Ovary (tissue), 9 donors: Measurements from ENCODE around the gene KRTAP1-1. TPM values are rescaled to one million over a fixed set of nuclear protein-coding genes. Genes with fewer than 3 reads are reported as not detected.

Experiments used
- DNase-seq, 5 donors: peaks; one replicate each; pipeline ENCODE4 v3.0.0-alpha.2; 2019 to 2020
- H3K27ac ChIP-seq, 2 donors: fragments of 200-600 bp; one replicate each; pipeline versions ENCODE4 v1.5.1 to v1.8.0; 2019 to 2022
- H3K27me3 ChIP-seq: fragments of 200-600 bp; one replicate; pipeline ENCODE4 v1.8.0; 2022
- H3K36me3 ChIP-seq: fragments of 200-600 bp; sonication (generic); one replicate; pipeline ENCODE4 v1.5.1; 2019
- H3K4me1 ChIP-seq: one replicate; pipeline ENCODE4 v1.8.1; 2013; ENCODE audit warnings: mild to moderate bottlenecking, moderate library complexity; ENCODE audit not compliant: insufficient read depth
- H3K4me3 ChIP-seq: fragments of 200-600 bp; sonication (generic); one replicate; pipeline ENCODE4 v1.5.1; 2017
- H3K9me3 ChIP-seq, 2 donors: fragments of 200-600 bp in 1 of 2; sonication (generic) in 1 of 2; one replicate each; pipeline versions ENCODE4 v1.5.1 to v1.8.1; 2013 to 2019; ENCODE audit warnings: mild to moderate bottlenecking in 1 of 2, moderate library complexity in 1 of 2
- EP300 ChIP-seq: sonication (generic); formaldehyde crosslinking; IDR thresholded peaks from one replicate; pipeline ENCODE4 v1.6.1; 2017; ENCODE audit warnings: antibody characterized with exemption
- POLR2A ChIP-seq: fragments of 450-650 bp; IDR thresholded peaks from one replicate; pipeline ENCODE4 v1.6.1; 2017; ENCODE audit warnings: antibody characterized with exemption, mild to moderate bottlenecking, moderate library complexity
- WGBS, 3 donors: extraction: QIAGEN DNeasy Blood & Tissue Kit in 1 of 3; methylation state at CpG; one replicate each; pipeline versions ENCODE4 v1.1.5 to v1.1.7; 2013 to 2017; 5-methylcytosine and 5-hydroxymethylcytosine counted together
- intact Hi-C, 4 donors: fragments of 100-400 bp; cut with DNase I; formaldehyde crosslinking; loops; one replicate each; pipeline versions ENCODE4 v1.11.0 to v1.15.1; 2022 to 2023
- polyA plus RNA-seq, 2 donors: library from polyadenylated mRNA; stranded (reverse); fragments of 200-250 nt in 1 of 2; fragments of 350-450 nt in 1 of 2; fragmentation: Illumina TruSeq in 1 of 2; extraction: RNeasy Lipid Tissue Mini Kit (QIAGEN cat#74804) in 1 of 2; gene quantifications; one replicate each; pipeline ENCODE4 v1.2.3, GENCODE V29; 2013 to 2014
- total RNA-seq, 7 donors: library from RNA; depleted of rRNA in 2 of 7; stranded (reverse); fragments of >200 nt in 2 of 7; fragmentation: NEBNext Ultra II Directional in 3 of 7; extraction: Animal tissue kit (Norgen Biotek cat#: 25700) in 3 of 7; gene quantifications; one replicate each; pipeline versions ENCODE4 v1.1.0 to v1.2.4, GENCODE V29; 2016 to 2023
- TF ChIP-seq, protein P1 (sequence below), 3 donors: fragments of 450-650 bp in 2 of 3; fragments of 200-600 bp in 1 of 3; IDR thresholded peaks; one replicate each; pipeline versions ENCODE4 v1.5.1 to v1.8.0; 2016 to 2022; ENCODE audit warnings: antibody characterized with exemption in 3 of 3, mild to moderate bottlenecking in 1 of 3
- donor health status: DM: no; HTN: no; CAD: no; lungs with moderate emphysema.
- donor health status: DM: no; HTN: no; CAD: no.
- donor health status: Bipolar disorder and iron deficiency.
- donor health status: DM: yes; HTN: yes; CAD: no.
- donor health status: DM: no; HTN: no; CAD: no.
- donor health status: DM: yes; HTN: yes; CAD: no.

Gene KRTAP1-1
- total and polyA plus RNA-seq, 9 donors, result not detected

DNA sequence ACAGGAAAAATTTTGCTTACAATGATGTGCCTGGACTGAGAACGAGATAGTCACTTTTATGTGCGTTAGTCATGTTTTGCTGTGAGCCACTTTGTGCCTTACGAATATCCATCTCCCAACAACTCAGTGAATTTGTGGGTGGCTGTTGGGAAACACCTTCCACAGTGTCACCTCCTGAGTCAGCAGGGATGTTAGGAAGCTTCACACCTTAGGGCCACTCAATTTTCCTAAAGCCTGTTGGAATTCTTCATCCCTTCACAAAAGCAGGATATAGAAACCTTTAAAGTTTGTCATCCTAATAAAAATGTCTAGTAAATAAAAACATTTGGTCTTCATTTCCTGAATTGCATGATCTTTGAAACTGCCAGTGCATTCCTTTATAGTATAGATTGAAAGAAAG lies 28.1 kb downstream of the KRTAP1-1 start:
- WGBS, 3 donors, result 74 to 85% (median 83%) methylated on average over 3 of the region's 3 CpGs

DNA sequence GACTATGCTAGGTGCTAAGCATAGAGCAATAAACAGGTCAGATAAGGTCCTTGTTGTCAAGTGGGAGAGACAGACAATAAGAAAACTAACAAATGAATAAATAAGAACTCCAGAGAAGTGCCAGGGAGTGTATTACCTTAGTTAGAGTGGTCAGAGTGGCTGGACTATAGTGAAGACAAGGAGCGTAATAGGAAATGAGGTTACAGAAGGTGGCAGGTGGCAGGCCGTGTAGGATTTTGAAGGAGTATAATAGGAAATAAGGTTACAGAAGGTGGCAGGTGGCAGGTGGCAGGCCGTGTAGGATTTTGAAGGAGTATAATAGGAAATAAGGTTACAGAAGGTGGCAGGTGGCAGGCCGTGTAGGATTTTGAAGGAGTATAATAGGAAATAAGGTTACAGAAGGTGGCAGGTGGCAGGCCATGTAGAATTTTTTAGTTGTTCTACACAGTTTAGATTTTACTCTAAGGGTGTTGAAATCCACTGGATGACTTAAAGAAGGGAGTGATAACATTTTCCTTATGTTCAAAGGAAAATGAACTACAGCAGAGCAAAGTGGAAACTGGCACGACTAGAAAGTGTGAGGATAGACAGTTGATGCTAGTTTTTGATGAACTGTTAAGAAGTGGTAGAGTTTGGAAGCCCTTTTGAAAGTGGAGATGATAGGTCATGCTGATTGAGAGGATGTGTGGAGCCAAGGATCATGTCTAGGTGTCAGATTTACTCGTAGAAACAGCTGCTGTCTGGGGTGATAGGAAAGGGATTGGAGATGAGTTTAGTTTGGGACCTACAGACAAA lies 28.7 kb downstream of the KRTAP1-1 start:
- Histone ChIP-seq H3K27me3 (no peaks in the 10 kb centered on the region), H3K36me3 (no peaks in the 10 kb centered on the region), H3K4me1 (no peaks in the 10 kb centered on the region), H3K27ac (no peak overlapping the region), H3K4me3 (no peak overlapping the region), H3K9me3 (no peaks in the 10 kb centered on the region)
- 72 to 76% (median 74%) methylated on average over 6 of the region's 6 CpGs for WGBS, 3 donors
- intact Hi-C loops, result no loop called here
- DNase-seq, result no peak
- TF ChIP-seq POLR2A (no peak), EP300 (no peak)
- TF ChIP-seq, protein P1, sequence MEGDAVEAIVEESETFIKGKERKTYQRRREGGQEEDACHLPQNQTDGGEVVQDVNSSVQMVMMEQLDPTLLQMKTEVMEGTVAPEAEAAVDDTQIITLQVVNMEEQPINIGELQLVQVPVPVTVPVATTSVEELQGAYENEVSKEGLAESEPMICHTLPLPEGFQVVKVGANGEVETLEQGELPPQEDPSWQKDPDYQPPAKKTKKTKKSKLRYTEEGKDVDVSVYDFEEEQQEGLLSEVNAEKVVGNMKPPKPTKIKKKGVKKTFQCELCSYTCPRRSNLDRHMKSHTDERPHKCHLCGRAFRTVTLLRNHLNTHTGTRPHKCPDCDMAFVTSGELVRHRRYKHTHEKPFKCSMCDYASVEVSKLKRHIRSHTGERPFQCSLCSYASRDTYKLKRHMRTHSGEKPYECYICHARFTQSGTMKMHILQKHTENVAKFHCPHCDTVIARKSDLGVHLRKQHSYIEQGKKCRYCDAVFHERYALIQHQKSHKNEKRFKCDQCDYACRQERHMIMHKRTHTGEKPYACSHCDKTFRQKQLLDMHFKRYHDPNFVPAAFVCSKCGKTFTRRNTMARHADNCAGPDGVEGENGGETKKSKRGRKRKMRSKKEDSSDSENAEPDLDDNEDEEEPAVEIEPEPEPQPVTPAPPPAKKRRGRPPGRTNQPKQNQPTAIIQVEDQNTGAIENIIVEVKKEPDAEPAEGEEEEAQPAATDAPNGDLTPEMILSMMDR (IDR thresholded peaks at IDR 0.05), result no peak

More for the DNA sequence above, 28.1 kb downstream of the KRTAP1-1 start:
- TF ChIP-seq, protein P1 (IDR thresholded peaks at IDR 0.05), result no peak
- TF ChIP-seq POLR2A (no peak), EP300 (no peak)
- Histone ChIP-seq H3K4me3 (no peak overlapping the region), H3K4me1 (no peaks in the 10 kb centered on the region), H3K36me3 (no peaks in the 10 kb centered on the region), H3K27ac (no peak overlapping the region), H3K9me3 (no peaks in the 10 kb centered on the region), H3K27me3 (no peaks in the 10 kb centered on the region)
- DNase-seq, result no peak
- intact Hi-C loops, result no loop called here

DNA sequence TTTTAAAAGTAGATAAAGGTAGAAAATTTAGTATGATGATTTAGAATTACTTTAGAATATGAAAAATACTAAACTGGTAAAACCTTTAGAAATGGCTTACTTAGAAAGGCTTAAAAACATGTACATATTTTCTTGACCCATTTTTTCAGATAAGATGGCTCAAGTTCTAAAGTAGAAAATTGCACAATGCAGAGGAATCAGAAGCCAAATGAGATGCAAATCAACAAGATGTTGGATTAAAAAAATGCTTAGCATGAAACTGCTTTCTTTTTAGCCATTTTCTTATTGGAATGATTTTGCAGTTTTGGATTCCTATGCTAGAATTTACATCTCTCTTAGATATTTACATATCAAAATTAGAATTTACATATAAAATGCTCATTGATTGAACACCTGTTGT lies 30.8 kb downstream of the KRTAP1-1 start:
- no peaks in the 10 kb centered on the region for H3K27me3 ChIP-seq
- no peaks in the 10 kb centered on the region for H3K4me1 ChIP-seq
- no peak for TF ChIP-seq EP300
- no peak for TF ChIP-seq POLR2A
- TF ChIP-seq, protein P1 (IDR thresholded peaks at IDR 0.05), result no peak
- no peak overlapping the region for H3K27ac ChIP-seq
- H3K4me3 ChIP-seq, result no peak overlapping the region
- intact Hi-C loops, result no loop called here
- no peak for DNase-seq
- no peaks in the 10 kb centered on the region for H3K9me3 ChIP-seq
- no peaks in the 10 kb centered on the region for H3K36me3 ChIP-seq

DNA sequence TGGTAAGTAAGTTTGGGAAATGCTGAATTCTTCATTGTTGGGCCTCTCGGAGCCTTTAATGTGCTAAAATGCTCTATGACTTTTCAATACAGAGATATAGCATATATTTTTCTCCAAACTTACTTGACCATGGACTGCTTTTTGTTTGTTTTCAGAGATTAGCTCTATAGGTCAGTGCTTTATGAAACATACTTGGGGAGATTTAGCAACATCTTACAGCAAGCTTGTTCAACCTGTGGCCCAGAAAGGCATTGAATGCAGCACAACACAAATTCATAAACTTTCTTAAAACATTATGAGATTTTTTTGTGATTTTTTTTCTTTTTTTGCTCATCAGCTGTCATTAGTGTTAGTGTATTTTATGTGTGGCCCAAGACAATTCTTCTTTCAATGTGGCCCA lies 31.3 kb downstream of the KRTAP1-1 start:
- Histone ChIP-seq H3K4me1 (no peaks in the 10 kb centered on the region), H3K4me3 (no peak overlapping the region), H3K27ac (no peak overlapping the region), H3K36me3 (no peaks in the 10 kb centered on the region), H3K27me3 (no peaks in the 10 kb centered on the region), H3K9me3 (no peaks in the 10 kb centered on the region)
- TF ChIP-seq EP300, result no peak
- no peak for TF ChIP-seq POLR2A
- TF ChIP-seq, protein P1 (IDR thresholded peaks at IDR 0.05), result no peak
- WGBS, 3 donors, result 92 to 97% (median 92%) methylated on average over 1 of the region's 1 CpG
- intact Hi-C loops, result loop anchor here in 1 of 4 donors (10.0 kb wide), 1 partner anchor 1975 kb away; no protein-coding TSS in a partner anchor
- DNase-seq, result no peak
